ENCODE results near the gene BMPR1A. TPM values are rescaled to one million over a fixed set of nuclear protein-coding genes. Genes with fewer than 3 reads are reported as not detected.

Gene BMPR1A
- 1.4 and 3.0 TPM in 2 replicates for total RNA-seq

DNA sequence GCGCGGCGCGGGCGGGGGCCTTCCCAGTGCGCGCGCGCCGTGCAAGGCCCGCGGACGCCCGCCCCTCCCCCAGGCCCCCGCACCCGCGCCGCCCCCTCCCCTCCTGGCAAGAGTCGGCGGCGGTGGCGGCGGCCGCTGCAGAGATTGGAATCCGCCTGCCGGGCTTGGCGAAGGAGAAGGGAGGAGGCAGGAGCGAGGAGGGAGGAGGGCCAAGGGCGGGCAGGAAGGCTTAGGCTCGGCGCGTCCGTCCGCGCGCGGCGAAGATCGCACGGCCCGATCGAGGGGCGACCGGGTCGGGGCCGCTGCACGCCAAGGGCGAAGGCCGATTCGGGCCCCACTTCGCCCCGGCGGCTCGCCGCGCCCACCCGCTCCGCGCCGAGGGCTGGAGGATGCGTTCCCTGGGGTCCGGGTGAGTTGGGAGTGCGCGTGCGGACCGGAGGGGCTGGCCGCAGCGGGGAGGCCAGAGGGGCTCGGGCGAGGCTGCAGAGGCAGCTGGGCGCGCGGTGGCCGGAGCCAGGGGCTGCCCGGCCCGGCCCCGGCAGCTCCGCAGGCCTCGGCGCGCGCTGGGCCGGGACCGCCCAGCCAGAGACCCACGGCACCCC lies at the start of gene BMPR1A:
Gene BMPR1A, plus strand, starts transcription at position 109 of the 602 bp plus-strand sequence. CDS start 119,400 bp downstream, outside the sequence.
- DNase-seq (ENCODE audit: low read depth, low spot score), result no peak

DNA sequence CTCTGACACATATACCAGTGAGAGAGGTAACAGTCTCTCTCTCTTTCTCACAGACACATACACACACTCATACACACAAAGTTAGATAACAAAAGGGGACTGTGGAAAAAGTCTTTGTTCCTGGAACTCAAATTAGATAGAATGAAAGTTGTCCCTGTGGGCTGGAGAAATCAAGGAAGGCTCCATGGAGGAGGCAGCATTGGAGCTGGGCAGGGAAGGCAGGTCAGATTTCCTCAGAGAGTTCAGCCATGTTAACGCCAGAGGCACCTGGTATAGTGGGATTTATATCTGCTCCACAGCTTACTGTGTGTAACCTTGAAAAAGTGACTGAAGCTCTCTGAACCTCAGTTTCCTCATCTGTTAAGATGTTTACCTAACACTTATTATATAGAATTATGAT lies 49.4 kb upstream of the BMPR1A start:
- DNase-seq (ENCODE audit: low read depth, low spot score), result no peak

DNA sequence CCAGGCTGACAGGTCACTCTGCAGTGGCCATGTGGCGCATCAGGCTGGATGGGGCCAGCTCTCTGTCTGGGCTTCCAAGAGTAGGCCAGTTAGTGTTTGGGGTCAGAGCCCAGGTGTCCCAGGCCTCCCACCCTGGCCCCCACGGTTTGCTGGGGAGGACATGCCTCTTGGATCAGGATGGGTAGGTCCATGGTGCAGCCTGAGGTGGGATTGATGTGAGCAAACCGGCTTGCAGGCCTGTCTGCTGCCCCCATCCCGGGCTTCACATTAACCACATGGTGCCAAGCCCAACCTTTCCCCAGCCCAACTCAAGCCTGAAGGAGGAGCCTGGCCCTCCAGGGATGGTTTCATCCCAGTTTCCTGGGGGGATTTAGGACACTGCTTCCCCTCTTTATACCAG lies 48.9 kb upstream of the BMPR1A start:
- DNase-seq (ENCODE audit: low read depth, low spot score), result no peak

DNA sequence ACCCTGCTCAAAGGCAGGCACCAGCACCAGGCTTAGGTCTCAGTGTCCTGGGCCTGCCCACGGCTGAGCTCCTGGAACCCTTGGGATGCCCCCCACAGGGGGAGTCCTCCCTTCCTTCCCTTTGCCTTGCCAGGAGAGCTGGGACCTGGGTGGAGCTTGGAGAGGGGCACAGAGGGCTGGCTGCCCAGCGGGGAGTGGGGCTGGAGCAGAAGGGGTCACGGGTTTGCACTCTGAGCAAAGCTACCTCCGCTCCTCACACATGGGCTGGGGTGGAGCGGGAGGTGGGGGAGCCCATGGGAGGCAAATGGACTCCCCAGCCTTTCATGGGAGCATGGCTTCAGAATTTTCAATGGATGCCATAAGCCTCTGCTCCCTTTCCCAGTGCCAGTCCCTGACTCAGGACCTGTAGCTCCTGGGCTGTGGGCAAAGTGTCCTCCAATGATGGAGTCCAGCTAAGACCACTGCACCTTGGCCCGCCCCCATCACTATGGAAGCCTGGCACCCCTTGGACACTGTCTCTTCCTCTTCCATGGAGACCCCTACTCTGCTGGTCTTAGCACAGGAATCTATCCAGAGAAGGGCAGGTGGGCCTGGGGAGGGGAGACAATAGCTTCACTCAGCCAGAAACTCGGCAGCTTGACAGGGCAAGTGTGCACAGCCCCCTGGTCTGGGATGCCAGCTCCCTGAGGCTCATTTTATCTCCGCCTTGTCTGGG lies 48.2 kb upstream of the BMPR1A start:
- no peak for DNase-seq (ENCODE audit: low read depth, low spot score)

DNA sequence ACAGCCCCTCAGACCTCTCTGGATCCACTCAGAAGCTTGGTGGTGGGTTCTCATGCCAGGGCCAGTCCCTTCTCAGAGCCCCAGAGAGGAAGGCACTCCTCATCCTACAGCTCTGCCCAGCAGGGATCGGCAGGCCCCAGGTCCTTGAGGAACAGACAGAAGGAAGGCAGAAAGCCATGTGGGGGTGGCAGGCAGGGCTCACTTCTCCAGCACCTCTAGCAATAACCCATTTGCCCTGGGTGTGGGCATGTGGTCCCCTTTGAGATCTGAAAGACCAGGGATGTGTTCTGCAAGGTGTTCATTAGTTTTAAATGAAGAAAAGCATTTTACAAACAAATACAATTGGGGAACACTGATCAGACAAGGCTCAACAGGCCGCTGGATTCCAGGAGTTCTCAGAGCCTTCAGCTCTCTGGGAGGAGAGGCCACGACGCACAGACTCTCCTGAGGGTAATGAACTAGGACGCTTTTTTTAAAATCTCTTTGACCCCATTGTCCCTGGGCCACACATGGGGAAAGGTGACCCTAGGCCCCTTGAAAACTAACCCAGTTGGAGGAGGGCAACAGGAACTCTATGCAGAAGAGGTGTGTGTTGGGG lies 47.5 kb upstream of the BMPR1A start:
- no peak for DNase-seq (ENCODE audit: low read depth, low spot score)

DNA sequence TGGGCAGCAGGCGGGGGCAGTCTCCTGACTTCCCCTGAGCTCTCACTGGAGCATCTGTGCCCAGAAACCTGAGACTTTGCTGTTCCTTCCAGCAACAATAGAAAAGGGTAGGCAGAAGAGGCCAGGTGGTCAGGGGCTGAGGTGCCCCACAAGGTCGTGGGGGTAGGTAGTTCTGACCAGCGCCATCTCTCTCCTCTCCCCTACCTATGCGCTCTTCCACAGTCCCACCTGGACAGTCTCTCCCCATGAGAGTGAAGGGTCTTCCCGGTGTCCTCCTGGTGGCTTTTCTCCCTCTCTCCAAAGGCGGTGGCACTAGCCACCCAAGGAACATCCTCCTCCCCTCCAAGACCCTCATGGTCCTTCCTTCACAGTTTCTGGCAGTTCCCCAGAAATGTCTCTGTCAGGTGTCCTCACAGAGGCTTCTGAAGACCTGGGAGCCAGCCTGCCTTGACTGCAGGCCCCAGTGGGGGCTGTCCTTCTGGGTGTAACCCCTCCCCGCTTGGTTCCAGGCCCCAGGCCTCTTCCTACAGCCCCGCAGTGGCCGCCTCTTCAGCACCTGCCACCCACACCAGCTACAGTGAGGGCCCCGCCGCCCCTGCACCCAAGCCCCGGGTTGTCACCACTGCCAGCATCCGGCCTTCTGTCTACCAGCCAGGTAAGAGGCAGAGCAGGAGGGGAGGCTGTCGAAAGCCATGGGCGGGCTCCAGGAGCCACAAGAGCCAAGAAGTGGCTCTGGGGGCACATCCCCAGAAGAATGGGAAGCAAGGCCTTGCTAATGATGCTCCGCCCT lies 46.8 kb upstream of the BMPR1A start:
- no peak for DNase-seq (ENCODE audit: low read depth, low spot score)

DNA sequence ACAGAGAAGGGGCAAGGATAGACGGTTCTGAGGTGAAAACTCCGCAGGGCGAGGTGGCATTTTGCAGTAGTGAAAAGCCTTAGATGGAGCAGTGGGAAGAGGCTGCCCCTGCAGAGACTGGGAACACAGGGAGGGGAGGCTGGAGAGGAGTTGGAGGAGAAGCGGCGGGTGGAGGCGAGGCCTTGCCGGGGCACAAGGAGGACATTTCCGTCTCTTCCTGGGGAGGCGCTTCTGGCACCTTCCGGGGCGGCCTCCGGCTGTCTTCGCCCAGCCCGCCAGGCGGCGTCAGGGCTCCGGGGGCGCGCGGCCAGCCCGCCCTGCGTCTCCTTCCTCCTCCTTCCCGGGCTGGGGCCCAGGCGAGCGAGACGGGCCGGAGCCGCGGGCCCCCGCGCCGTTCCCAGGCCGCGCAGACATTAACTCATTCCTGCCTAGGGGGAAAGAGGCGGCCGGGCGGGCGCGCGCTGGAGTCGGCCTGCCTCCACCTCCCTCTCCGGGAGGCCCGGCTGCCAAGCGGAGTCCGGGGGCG lies 45.4 kb upstream of the BMPR1A start:
- DNase-seq (ENCODE audit: low read depth, low spot score), result no peak

DNA sequence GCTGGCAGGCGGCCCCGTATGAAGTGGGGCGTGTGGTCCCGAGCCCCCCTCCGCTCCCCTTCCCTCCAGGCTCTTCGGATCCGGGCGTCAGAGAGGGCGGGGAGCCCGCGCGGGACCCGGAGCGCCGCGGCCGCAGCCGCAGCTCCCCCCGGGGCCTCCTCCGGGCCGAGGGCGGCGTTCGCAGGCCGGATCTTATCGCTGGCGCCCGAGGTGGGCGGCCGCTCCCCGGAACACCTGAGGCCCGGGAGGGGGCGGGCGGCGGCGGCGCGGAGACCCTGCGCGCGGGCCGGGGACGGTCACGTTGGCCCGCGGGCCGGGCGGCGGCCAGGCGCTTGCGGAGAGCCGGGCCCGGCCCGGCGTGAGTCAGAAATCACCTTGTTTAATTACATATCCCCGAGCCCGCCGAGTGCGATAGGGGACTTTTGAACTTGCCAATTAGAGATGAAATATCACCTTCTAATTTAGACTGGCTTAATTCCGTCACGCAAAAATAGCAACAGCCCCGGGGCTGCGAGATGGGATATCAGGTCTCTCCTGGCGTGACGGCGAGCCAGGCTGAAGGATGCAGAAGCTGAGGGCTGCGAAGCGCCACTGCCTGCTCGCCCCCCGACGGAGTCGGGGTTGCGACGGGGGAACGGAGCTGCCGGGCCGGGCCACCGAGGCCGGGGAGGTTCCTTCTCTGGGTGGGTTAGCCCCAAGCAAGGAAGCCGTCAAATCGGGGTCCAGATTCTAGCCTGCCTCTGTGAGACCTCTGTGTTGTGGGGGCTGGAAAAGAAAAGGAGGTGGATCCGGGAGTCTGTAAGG lies 44.7 kb upstream of the BMPR1A start:
- DNase-seq (ENCODE audit: low read depth, low spot score), result no peak

DNA sequence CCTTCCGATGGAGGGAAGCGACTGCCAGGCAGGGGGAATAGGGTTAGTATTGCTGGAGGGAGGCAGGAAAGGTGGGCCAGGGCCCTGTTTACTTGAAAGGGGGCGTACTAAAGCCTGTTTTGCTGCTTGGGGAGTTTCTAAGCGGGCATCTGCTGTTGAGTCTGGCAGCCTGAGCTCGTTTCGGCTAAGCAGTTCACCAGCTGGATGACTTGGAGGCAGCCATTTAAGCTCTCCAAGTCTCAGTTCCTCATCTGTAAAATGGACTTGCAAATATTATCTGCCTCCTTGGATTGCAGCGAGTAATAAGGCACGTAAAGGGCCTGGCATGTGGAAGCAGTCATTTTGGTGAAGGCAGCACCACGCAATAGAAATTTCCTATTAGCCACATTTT lies 44.1 kb upstream of the BMPR1A start:
- DNase-seq (ENCODE audit: low read depth, low spot score), result no peak

DNA sequence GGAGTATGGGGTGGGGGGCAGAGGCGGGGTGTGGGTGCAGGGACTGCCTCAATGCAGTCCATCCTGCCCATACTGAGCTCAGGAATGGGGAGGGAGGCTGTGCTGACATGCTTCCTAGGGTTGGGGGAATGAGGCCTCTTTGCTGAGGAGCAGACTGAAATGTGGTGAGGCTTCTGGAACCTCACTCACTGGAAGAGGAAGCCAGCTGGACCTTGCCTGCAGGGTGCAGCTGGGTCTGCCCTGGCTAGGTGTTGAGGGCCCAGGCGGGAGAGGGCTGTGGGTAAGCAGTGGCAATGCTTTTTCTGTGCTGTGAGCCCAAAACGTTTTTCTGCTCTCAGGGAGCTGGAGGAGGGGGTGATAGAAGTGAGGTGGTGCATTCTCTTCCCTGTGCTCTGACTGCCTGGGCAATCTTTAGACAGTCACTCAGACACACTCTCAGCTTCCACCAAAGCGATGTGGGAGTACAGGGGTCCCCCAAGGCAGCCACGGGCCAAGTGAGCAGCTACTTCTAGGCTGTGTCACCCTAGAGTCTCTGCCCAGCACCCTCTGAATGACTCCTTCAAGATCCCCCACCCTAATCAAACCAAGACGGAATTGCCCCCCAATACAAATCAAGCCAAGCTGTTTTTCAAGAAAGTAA lies 41.1 kb upstream of the BMPR1A start:
- DNase-seq (ENCODE audit: low read depth, low spot score), result no peak

DNA sequence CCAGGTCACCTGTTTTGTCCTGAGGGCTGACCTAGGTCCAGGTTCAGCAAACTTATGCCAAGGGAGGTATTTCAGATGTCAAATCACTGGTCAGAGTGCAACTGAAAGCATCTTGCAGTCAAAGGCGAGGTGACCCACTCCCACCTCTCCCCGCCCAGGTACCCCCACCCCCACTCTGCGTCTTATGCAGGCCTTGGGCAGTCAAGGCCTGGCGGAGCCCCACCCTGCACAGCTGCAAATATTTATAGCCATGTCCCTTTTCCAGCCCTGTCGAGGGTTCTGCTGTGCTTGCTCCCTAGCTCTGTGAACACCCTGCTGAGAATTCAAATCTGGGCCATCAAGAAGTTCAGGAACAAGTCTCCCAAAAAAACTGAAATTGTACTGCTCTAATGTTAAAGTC lies 40.6 kb upstream of the BMPR1A start:
- DNase-seq (ENCODE audit: low read depth, low spot score), result no peak

DNA sequence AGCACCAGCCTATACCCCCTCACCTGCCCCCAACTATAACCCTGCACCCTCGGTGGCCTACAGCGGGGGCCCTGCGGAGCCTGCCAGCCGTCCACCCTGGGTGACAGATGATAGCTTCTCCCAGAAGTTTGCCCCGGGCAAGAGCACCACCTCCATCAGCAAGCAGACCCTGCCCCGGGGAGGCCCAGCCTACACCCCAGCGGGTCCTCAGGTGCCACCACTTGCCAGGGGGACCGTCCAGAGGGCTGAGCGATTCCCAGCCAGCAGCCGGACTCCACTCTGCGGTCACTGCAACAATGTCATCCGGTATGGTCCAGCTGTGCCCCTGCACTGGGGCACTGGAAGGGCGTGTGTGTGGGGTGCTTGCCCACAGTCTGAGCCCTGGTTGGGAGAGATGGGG lies 40.0 kb upstream of the BMPR1A start:
- no peak for DNase-seq (ENCODE audit: low read depth, low spot score)

DNA sequence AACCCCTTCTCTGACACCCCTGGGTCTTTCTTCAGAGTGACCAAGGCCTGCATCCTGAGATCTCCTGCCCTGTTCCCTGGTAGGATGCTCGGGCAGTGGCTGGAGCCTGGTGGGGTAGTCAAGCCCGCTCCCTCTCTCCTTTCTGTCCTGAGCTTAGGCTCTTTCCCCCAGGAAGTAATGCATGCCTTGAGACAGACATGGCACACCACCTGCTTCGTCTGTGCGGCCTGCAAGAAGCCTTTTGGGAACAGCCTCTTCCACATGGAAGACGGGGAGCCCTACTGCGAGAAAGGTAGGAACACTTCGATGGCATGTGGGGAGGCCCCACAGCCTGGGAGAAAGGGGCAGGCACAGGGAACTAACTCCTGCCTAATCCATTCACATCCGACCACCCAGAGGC lies 37.9 kb upstream of the BMPR1A start:
- no peak for DNase-seq (ENCODE audit: low read depth, low spot score)

DNA sequence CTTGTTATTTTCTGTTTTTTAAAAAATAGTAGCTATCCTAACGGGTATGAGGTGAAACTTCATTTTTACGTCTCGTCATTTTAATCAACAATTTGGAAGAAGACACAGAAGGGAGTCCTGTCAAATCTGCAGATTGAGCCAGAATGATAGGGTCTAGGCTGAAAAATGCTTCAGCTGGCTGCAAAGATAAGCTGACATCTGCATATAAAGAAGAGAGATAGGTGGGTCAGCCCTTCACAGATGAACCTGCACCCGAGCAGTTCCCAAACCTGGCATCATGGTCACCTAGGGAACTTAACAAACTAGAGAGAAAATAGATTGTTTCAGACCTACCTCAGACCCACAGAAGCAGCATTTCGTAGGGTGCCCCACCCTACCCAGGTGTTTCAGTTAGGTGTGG lies 35.2 kb upstream of the BMPR1A start:
- no peak for DNase-seq (ENCODE audit: low read depth, low spot score)

DNA sequence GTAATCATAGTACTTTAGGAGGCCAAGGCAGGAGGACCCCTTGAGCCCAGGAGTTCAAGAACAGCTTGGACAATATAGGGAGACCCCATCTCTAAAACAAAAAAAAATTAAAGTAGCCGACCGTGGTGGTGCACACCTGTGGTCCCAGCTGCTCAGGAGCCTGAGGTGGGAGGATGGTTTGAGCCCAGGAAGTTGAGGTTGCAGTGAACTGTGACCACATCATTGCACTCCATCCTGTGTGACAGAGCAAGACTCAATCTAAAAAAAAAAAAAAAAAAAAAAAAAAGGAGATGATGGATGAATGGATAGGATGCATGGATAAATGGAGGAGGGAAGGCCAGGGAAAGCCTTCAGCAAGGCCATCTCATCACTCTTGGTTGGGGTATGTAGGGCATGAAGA lies 33.4 kb upstream of the BMPR1A start:
- DNase-seq (ENCODE audit: low read depth, low spot score), result no peak

DNA sequence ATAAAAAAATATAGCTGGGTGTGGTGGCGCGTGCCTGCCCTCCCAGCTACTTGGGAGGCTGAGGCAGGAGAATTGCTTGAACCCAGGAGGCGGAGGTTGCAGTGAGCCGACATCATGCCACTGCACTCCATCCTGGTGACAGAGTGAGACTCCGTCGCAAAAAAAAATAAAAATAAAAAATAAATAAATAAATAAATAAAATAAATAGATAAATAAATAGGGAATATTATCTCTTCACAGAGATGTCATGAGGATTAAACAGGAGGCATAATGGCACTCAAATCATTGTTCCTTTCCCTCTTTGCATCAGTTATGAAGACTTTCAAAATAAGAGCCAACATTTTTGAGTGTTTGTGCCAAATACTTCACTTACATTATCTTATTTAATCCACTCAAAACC lies 32.0 kb upstream of the BMPR1A start:
- DNase-seq (ENCODE audit: low read depth, low spot score), result no peak

DNA sequence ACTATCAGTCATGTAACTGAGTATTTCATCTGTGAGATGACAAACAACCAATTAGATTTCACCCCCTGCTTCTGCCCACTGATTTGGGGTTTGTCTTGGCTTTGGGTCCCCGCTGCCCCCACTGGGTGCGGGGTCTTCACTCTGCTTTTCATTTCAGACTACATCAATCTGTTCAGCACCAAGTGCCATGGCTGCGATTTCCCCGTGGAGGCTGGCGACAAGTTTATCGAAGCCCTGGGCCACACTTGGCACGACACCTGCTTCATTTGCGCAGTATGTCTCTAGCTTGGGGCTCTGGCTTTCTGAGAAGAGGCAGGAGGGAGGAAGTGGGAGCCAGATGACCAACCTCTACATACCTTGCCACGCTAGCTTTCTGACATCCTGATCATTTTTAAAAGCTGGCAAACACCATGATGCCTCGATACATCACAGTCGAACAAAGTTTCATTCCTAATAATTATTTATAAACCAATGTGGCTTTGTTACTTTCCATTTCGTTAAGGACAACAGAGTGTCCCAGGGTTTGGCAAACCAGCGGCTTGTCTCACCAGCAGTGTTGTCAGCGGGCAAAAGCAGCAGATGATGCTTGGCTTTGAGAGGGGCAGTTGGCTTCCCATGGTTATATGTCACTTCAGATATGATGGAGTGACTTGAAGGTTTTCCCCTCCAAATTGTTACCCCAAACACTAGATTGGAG lies 30.3 kb upstream of the BMPR1A start:
- no peak for DNase-seq (ENCODE audit: low read depth, low spot score)

DNA sequence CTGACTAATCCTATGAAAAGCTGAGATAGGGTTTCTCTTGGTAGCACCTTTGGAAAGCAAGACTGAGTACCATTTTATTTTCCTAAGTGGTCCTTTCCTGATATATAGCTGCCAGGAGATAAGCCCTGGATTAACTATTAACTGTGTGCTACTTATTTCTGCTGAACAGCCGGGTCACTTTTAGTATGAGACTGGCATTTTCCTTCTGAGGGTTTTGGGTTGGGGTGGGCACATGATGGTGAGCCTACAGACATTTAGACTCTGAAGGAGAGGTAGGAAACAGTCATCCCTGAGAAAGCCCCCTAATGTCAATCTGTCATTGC lies 29.8 kb upstream of the BMPR1A start:
- DNase-seq (ENCODE audit: low read depth, low spot score), result no peak

DNA sequence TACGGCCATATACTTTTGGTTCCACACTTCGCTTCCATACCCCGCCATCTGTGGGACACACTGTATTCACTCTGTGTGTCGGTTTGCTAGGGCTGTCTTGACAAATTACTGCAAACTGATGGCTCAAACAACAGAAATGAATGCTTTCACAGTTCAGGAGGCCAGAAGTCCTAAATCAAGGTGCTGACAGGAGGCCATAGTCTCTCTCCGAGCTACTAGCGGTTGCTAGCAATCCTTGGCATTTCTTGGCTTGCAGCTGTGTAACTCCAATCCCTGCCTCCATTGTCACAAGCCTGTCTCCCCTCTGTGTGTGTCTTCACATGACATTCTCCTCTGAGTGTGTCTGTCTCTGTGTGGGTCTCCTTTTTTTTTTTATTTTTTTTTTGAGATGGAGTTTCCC lies 28.9 kb upstream of the BMPR1A start:
- DNase-seq (ENCODE audit: low read depth, low spot score), result no peak

DNA sequence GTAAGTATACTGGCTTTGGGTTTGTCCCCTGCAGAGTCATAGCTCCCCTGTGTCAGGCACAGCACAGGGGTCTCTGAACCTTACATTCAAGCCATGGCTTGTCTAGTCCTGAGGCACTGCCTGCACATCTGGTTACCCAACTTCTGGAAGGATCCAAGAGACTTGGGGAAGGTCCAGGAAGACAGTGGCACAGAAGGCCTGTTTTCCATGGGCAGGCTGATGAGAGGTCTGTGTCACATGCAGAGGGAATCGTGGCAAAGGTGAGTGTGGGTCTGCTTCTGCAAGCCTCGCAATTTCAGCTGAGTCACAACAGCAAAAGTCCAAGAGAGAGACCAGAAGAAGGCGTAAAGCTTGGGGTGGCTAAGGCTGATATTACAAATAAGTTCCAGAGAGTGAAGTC lies 28.4 kb upstream of the BMPR1A start:
- no peak for DNase-seq (ENCODE audit: low read depth, low spot score)

All from pulmonary artery endothelial cell (primary cell).